Keratinocyte (primary cell): ENCODE results near the gene ATRX.

Source experiments
- CTCF ChIP-seq, 3 experiments: IDR thresholded peaks in 1 of 3; conservative IDR thresholded peaks in 1 of 3; optimal IDR thresholded peaks in 1 of 3; 2 replicates in 2 of 3; 3 replicates in 1 of 3; pipeline versions ENCODE3 to v1.5.1; 2011; ENCODE audit warnings: low read length in 3 of 3, mild to moderate bottlenecking in 3 of 3, moderate library complexity in 2 of 3, control low read depth in 1 of 3, inconsistent platforms in 1 of 3; ENCODE audit not compliant: insufficient read depth in 2 of 3; ENCODE audit errors: extremely low read depth in 1 of 3
- EZH2 ChIP-seq: IDR thresholded peaks from one replicate; pipeline ENCODE4 v1.6.1; 2012; ENCODE audit warnings: inconsistent platforms, mild to moderate bottlenecking, low read length, moderate library complexity

DNA sequence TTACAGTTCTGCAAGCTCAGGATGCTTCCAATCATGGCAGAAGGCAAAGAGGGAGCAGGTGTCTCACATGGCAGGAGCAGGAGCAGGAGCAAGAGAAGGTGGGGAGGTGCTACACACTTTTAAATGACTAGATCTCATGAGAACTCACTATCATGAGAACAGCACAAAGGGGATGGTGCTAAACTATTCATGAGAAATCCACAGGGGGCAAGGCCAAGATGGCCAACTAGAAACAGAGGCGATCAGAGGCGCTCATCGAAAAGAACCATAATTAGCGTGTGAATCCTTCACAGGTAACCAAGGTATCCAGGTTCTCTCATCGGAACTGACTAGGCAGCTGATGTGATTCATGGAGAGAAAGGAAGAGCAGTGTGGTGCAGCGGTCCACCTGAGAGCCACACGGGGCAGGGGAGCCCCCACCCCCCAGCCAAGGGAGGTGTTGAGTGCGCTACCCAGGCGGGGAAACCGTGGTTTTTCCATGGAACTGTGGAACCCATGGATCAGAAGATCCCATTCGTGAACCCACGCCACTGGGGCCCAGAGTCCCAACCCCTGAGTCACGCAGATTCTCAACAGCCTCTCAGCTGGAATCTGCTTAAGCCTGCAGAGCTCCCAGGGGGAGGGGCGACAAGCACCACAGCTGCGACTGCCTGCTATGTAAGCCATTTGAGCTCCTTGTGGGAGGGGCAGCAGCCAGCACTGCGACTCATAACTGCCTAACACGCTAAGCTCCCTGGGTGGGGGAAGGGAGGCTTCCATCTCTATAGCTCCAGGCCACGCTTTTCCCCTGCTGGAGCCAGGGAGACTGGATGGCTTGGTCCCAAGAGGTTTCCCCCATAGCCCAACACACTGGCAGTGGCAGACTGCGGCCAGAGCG is 292.1 kb downstream of the ATRX start:
- no peak for TF ChIP-seq CTCF (optimal IDR thresholded peaks at IDR 0.05 in 1 of 3, IDR thresholded peaks at IDR 0.05 in 1 of 3, conservative IDR thresholded peaks at IDR 0.05 in 1 of 3; ENCODE audit: extremely low read depth in 1 of 3, insufficient read depth in 2 of 3, low read length in 3 of 3)
- no peak for TF ChIP-seq EZH2
